SH-SY5Y (cell line): Measurements from ENCODE around the gene CCDC43.

ENCODE experiments used
- GATA2 ChIP-seq: IDR thresholded peaks from 2 replicates; pipeline ENCODE4 v1.6.1; 2011; ENCODE audit warnings: mild to moderate bottlenecking, low read depth, low read length
- GATA3 ChIP-seq: IDR thresholded peaks from 2 replicates; pipeline ENCODE4 v1.6.1; 2011; ENCODE audit warnings: low read depth, mild to moderate bottlenecking, low read length, moderate library complexity

Gene CCDC43

GRCh38 chr17:44645341-44645740 is 44.2 kb downstream of the CCDC43 start:
- TF ChIP-seq GATA3 (no peak), GATA2 (no peak)

- TF ChIP-seq GATA3: no peak
- TF ChIP-seq GATA2: no peak
Observed at GRCh38 chr17:44642834-44643233, 46.7 kb downstream of the CCDC43 start.

- TF ChIP-seq GATA2 (no peak), GATA3 (no peak)
Observed at GRCh38 chr17:44637066-44637465, 52.5 kb downstream of the CCDC43 start.

- TF ChIP-seq GATA2 (no peak), GATA3 (no peak)
Observed at GRCh38 chr17:44636562-44636961, 53.0 kb downstream of the CCDC43 start.

- TF ChIP-seq GATA3 (no peak), GATA2 (no peak)
Observed at GRCh38 chr17:44633998-44634397, 55.6 kb downstream of the CCDC43 start.

GRCh38 chr17:44630703-44631102 is 58.9 kb downstream of the CCDC43 start:
- TF ChIP-seq GATA3 (no peak), GATA2 (no peak)

GRCh38 chr17:44629314-44629713 is 60.3 kb downstream of the CCDC43 start:
- TF ChIP-seq GATA3 (no peak), GATA2 (no peak)

GRCh38 chr17:44628243-44629188 is 61.1 kb downstream of the CCDC43 start:
- no peak for TF ChIP-seq GATA2
- TF ChIP-seq GATA3: no peak

- TF ChIP-seq GATA2 (no peak), GATA3 (no peak)
Observed at GRCh38 chr17:44627513-44628242, 61.9 kb downstream of the CCDC43 start.
